HL-60 (cell line): ENCODE measurements around the gene RAB36.

Experiments
- DNase-seq, 2 experiments: peaks; one replicate each; pipeline ENCODE4 v3.0.0-alpha.2; 2010 to 2020; ENCODE audit warnings: low read depth in 1 of 2, low spot score in 1 of 2
- H3K27ac ChIP-seq: fragments of 250-450 bp; sonication (Bioruptor Pico); replicated peaks from 2 replicates; pipeline ENCODE4 v1.5.1; 2020; ENCODE audit warnings: mild to moderate bottlenecking, moderate library complexity
- H3K27me3 ChIP-seq: fragments of 250-450 bp; sonication (Bioruptor Pico); 2 replicates; pipeline ENCODE4 v1.5.1; 2021; ENCODE audit warnings: mild to moderate bottlenecking, moderate library complexity; ENCODE audit not compliant: insufficient read depth, poor library complexity, severe bottlenecking
- H3K4me3 ChIP-seq: replicated peaks from 2 replicates; pipeline ENCODE4 v1.5.1; 2011; ENCODE audit warnings: mild to moderate bottlenecking, control low read depth, low read length; ENCODE audit not compliant: insufficient read depth
- CTCF ChIP-seq: IDR thresholded peaks from one replicate; pipeline ENCODE4 v1.5.1; 2011; ENCODE audit warnings: low read length, control low read depth, inconsistent platforms; ENCODE audit not compliant: insufficient read depth
- GABPA ChIP-seq: IDR thresholded peaks from 2 replicates; pipeline ENCODE4 v1.6.1; 2012; ENCODE audit warnings: low read depth
- POLR2AphosphoS5 ChIP-seq: IDR thresholded peaks from 2 replicates; pipeline ENCODE4 v1.6.1; 2012; ENCODE audit warnings: low read depth
- REST ChIP-seq: IDR thresholded peaks from 2 replicates; pipeline ENCODE4 v1.6.1; 2012; ENCODE audit warnings: low read depth; ENCODE audit not compliant: insufficient replicate concordance
- SPI1 ChIP-seq: IDR thresholded peaks from 2 replicates; pipeline ENCODE4 v1.6.1; 2012; ENCODE audit warnings: low read depth, mild to moderate bottlenecking, borderline replicate concordance

RAB36 gene

GRCh38 chr22:23166042-23166831, 21.0 kb downstream of the RAB36 start:
- Histone ChIP-seq H3K27me3 (no peaks in the 10 kb centered on the region), H3K4me3 (no peak overlapping the region), H3K27ac (no peak overlapping the region)
- no peak for TF ChIP-seq CTCF
- TF ChIP-seq REST = no peak
- TF ChIP-seq SPI1 = no peak
- TF ChIP-seq GABPA = no peak
- TF ChIP-seq POLR2AphosphoS5 = no peak
- DNase-seq = no peak

- no peak overlapping the region for H3K4me3 ChIP-seq
- H3K27me3 ChIP-seq = no peaks in the 10 kb centered on the region
- no peak for DNase-seq
- TF ChIP-seq POLR2AphosphoS5 (no peak), GABPA (no peak), SPI1 (no peak), CTCF (no peak), REST (no peak)
- H3K27ac ChIP-seq = no peak overlapping the region
Measured at GRCh38 chr22:23166841-23167616, 21.8 kb downstream of the RAB36 start.

GRCh38 chr22:23168391-23169042, 23.2 kb downstream of the RAB36 start:
- Histone ChIP-seq H3K27me3 (no peaks in the 10 kb centered on the region), H3K4me3 (no peak overlapping the region), H3K27ac (no peak overlapping the region)
- DNase-seq = no peak
- TF ChIP-seq CTCF (no peak), REST (no peak), SPI1 (no peak), GABPA (no peak), POLR2AphosphoS5 (no peak)
